Parathyroid adenoma (tissue), 2 donors: Measurements from ENCODE around the gene NEDD4L.

Experiments
- H2AFZ ChIP-seq: fragments of 300-600 bp; sonication (generic); one replicate; pipeline ENCODE4 v1.7.0; 2017; ENCODE audit warnings: antibody characterized with exemption, mild to moderate bottlenecking
- H3K27ac ChIP-seq: fragments of 300-600 bp; sonication (generic); one replicate; pipeline ENCODE4 v1.7.0; 2017
- H3K27me3 ChIP-seq: fragments of 300-600 bp; sonication (generic); one replicate; pipeline ENCODE4 v1.7.0; 2017; ENCODE audit warnings: low read length; ENCODE audit not compliant: control insufficient read depth, insufficient read depth
- H3K36me3 ChIP-seq: fragments of 300-600 bp; sonication (generic); one replicate; pipeline ENCODE4 v1.7.0; 2017; ENCODE audit warnings: low read length; ENCODE audit not compliant: control insufficient read depth, insufficient read depth
- H3K4me1 ChIP-seq: fragments of 300-600 bp; sonication (generic); one replicate; pipeline ENCODE4 v1.7.0; 2017; ENCODE audit warnings: control low read depth
- H3K4me2 ChIP-seq: fragments of 300-600 bp; sonication (generic); one replicate; pipeline ENCODE4 v1.7.0; 2017; ENCODE audit warnings: low read length
- H3K4me3 ChIP-seq: fragments of 300-600 bp; sonication (generic); one replicate; pipeline ENCODE4 v1.7.0; 2017; ENCODE audit warnings: low read depth, low read length
- H3K79me2 ChIP-seq: fragments of 300-600 bp; sonication (generic); one replicate; pipeline ENCODE4 v1.7.0; 2017; ENCODE audit warnings: control low read depth
- H3K9ac ChIP-seq: fragments of 300-600 bp; sonication (generic); one replicate; pipeline ENCODE4 v1.7.0; 2017; ENCODE audit warnings: mild to moderate bottlenecking
- H3K9me3 ChIP-seq: fragments of 300-600 bp; sonication (generic); one replicate; pipeline ENCODE4 v1.7.0; 2017; ENCODE audit warnings: low read length; ENCODE audit not compliant: control insufficient read depth
- TF ChIP-seq, protein P1 (sequence below): fragments of 300-600 bp; sonication (generic); IDR thresholded peaks from one replicate; pipeline ENCODE4 v1.7.0; 2017; ENCODE audit warnings: antibody characterized with exemption, mild to moderate bottlenecking
- donor health status: primary hyperparathyroidism.

The NEDD4L gene

DNA sequence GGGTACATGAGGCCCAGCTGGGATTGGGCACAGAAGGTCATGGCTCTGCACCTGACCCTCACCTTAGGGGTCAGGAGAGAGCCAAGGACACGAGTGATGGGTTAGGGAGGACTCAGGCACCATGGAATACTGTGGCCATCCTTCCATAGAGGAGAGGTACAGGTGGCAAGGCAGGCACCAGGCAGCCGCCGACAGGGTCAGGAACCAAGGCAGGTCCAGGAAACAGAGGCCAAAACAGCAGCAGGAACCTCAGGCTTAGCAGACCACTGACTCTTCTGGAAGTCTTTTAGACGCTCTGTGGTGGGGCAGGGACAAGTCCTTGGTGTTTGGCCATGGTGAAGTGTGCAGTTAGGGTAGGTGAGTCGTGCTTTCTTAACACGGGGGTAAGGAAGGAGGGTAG is 128.0 kb downstream of the NEDD4L start:
- no peaks in the 10 kb centered on the region for H3K9me3 ChIP-seq
- no peak overlapping the region for H3K4me3 ChIP-seq
- no peak overlapping the region for H3K27ac ChIP-seq
- H3K27me3 ChIP-seq = no peaks in the 10 kb centered on the region
- no peak overlapping the region for H3K9ac ChIP-seq
- H2AFZ ChIP-seq = no peak overlapping the region
- no peak overlapping the region for H3K4me2 ChIP-seq
- H3K4me1 ChIP-seq = no peaks in the 10 kb centered on the region
- H3K36me3 ChIP-seq = no peaks in the 10 kb centered on the region
- H3K79me2 ChIP-seq = peaks cover 2% of the 10 kb centered on the region
- TF ChIP-seq, protein P1, sequence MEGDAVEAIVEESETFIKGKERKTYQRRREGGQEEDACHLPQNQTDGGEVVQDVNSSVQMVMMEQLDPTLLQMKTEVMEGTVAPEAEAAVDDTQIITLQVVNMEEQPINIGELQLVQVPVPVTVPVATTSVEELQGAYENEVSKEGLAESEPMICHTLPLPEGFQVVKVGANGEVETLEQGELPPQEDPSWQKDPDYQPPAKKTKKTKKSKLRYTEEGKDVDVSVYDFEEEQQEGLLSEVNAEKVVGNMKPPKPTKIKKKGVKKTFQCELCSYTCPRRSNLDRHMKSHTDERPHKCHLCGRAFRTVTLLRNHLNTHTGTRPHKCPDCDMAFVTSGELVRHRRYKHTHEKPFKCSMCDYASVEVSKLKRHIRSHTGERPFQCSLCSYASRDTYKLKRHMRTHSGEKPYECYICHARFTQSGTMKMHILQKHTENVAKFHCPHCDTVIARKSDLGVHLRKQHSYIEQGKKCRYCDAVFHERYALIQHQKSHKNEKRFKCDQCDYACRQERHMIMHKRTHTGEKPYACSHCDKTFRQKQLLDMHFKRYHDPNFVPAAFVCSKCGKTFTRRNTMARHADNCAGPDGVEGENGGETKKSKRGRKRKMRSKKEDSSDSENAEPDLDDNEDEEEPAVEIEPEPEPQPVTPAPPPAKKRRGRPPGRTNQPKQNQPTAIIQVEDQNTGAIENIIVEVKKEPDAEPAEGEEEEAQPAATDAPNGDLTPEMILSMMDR = no peak

DNA sequence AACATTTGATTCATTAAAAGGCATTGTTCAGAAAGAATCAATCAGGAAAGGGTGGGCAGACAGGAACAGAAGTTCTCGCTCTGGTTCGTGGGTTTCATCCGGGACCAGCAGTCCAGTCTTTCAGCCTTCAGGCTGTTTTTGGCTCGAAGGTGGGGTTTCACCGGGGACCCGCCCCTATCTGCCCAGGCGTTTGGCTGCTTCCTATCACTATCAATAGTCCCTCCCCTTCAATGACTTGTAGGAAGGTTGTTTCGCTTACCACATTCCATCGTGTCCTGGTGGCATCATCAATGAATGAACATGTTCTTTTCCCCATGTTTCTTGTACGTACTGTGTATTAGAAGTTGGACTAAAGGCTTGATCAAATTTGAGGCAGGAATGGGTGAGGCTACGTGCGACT is 130.3 kb downstream of the NEDD4L start:
- Histone ChIP-seq H3K36me3 (no peaks in the 10 kb centered on the region), H3K4me1 (no peaks in the 10 kb centered on the region), H3K9ac (no peak overlapping the region), H3K4me3 (no peak overlapping the region), H2AFZ (no peak overlapping the region), H3K27ac (no peak overlapping the region), H3K27me3 (no peaks in the 10 kb centered on the region), H3K79me2 (peaks cover 2% of the 10 kb centered on the region), H3K9me3 (no peaks in the 10 kb centered on the region), H3K4me2 (no peak overlapping the region)
- TF ChIP-seq, protein P1 = no peak

DNA sequence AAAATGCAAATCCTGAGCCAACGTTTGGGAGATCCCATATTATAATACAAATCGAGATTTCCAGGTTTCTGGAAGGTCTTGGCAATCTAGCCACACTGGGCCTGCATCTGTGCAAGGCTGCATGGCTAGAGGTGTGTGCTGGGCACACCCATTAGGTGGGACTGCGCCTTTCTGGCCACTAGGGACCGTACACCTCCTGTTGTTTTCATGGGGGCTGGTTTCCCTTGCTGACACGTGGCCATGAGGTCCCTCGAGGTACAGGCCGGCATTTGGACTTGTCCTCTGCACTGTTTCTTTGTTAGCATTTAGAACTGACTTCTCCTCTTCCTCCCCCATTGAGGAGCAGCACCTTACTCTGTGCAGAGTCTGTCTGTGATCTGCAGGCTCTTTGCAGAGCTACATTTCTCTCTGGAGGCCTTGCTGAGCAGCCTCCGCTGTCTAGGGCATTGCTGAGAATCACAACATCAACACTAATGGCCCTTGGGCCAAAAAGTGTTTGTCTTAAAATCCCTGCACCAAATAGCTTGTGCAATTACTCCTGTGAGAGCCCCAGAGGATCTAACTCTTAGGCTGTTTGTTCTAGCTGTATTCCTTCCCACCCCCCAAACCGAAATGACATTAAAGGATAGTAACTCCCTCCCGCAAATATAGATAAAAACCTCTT is 131.2 kb downstream of the NEDD4L start:
- Histone ChIP-seq H3K4me1 (peaks cover 4% of the 10 kb centered on the region), H3K36me3 (no peaks in the 10 kb centered on the region), H3K9me3 (no peaks in the 10 kb centered on the region), H3K79me2 (peaks cover 2% of the 10 kb centered on the region), H3K9ac (no peak overlapping the region), H3K27me3 (no peaks in the 10 kb centered on the region), H3K4me2 (no peak overlapping the region), H3K4me3 (no peak overlapping the region), H2AFZ (no peak overlapping the region), H3K27ac (no peak overlapping the region)
- TF ChIP-seq, protein P1 = no peak

DNA sequence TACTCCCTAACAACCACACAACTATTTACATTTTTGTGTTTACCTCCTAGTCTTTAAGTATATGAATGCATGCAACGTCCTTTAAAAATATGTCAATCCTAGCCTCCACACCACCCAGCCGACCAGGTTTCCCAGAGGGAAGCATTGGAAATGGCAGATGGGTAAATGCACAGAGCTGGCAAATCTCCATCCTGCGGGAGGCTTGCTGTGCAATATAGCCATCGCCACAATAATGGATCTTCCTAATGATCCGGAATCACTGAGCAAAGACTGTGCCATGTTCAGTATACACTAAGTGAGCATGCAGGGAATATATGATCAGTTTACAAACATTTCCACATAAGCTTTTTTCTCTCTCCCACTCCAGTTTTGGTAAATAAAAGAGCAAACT is 131.8 kb downstream of the NEDD4L start:
- H3K36me3 ChIP-seq = no peaks in the 10 kb centered on the region
- H3K27me3 ChIP-seq = no peaks in the 10 kb centered on the region
- H3K79me2 ChIP-seq = peaks cover 2% of the 10 kb centered on the region
- H2AFZ ChIP-seq = no peak overlapping the region
- peaks cover 9% of the 10 kb centered on the region for H3K4me1 ChIP-seq
- H3K9me3 ChIP-seq = no peaks in the 10 kb centered on the region
- no peak overlapping the region for H3K4me3 ChIP-seq
- no peak overlapping the region for H3K27ac ChIP-seq
- no peak overlapping the region for H3K9ac ChIP-seq
- H3K4me2 ChIP-seq = no peak overlapping the region
- TF ChIP-seq, protein P1 = no peak
